GM13977 (cell line): ENCODE measurements around the gene SH3RF3.

Experiments used
- DNase-seq: peaks from one replicate; pipeline ENCODE4 v3.0.0; 2012; ENCODE audit warnings: low spot score
- CTCF ChIP-seq: IDR thresholded peaks from 2 replicates; pipeline ENCODE4 v1.5.1; 2012; ENCODE audit warnings: mild to moderate bottlenecking, control low read depth; ENCODE audit not compliant: insufficient read depth; ENCODE audit errors: extremely low read depth, missing control alignments
- in situ Hi-C: fragments of 300-500 bp; cut with MboI; formaldehyde crosslinking; loops from one replicate; pipeline ENCODE4 v1.12.0; 2022; ENCODE audit warnings: low sequenced_read_pairs, low pct_unique_long_range_greater_than_20kb, mixed read lengths, inconsistent platforms; ENCODE audit not compliant: unreplicated experiment

SH3RF3 gene

GRCh38 chr2:109168086-109168485 is 39.1 kb downstream of the SH3RF3 start:
- no peak for DNase-seq
- no peak for TF ChIP-seq CTCF
- in situ Hi-C loops: no loop called here

- in situ Hi-C loops: no loop called here
- no peak for DNase-seq
- TF ChIP-seq CTCF: no peak
Measured at GRCh38 chr2:109168716-109169115, 39.7 kb downstream of the SH3RF3 start.

GRCh38 chr2:109170645-109171044 is 41.6 kb downstream of the SH3RF3 start:
- TF ChIP-seq CTCF: no peak
- in situ Hi-C loops: no loop called here
- DNase-seq: no peak

- TF ChIP-seq CTCF: no peak
- in situ Hi-C loops: no loop called here
- DNase-seq: no peak
Measured at GRCh38 chr2:109171444-109172334, 42.7 kb downstream of the SH3RF3 start.

- no peak for TF ChIP-seq CTCF
- in situ Hi-C loops: no loop called here
- DNase-seq: no peak
Measured at GRCh38 chr2:109172556-109173105, 43.6 kb downstream of the SH3RF3 start.

GRCh38 chr2:109173311-109174171 is 44.5 kb downstream of the SH3RF3 start:
- TF ChIP-seq CTCF: no peak
- no peak for DNase-seq
- in situ Hi-C loops: no loop called here
